ENCODE measurements around the gene GFAP.

DNA sequence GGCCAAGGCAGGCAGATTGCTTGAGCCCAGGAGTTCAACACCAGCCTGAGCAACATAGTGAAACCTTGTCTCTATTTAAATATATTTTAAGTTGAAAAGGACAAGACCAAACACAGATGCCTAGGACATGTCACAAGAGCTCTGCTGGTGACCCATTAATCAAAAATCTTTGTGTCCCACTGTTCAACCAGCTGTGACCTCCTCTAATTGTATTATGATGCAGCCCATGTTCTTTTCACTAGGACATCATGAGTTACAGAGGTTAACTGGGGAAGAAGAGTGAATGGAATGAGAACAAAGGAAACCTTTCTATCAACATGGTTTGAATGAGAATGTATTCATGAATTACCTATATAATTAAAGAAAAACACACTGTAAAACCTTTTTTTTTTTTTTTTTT is 23.1 kb downstream of the GFAP start:
- TF ChIP-seq, protein P1, sequence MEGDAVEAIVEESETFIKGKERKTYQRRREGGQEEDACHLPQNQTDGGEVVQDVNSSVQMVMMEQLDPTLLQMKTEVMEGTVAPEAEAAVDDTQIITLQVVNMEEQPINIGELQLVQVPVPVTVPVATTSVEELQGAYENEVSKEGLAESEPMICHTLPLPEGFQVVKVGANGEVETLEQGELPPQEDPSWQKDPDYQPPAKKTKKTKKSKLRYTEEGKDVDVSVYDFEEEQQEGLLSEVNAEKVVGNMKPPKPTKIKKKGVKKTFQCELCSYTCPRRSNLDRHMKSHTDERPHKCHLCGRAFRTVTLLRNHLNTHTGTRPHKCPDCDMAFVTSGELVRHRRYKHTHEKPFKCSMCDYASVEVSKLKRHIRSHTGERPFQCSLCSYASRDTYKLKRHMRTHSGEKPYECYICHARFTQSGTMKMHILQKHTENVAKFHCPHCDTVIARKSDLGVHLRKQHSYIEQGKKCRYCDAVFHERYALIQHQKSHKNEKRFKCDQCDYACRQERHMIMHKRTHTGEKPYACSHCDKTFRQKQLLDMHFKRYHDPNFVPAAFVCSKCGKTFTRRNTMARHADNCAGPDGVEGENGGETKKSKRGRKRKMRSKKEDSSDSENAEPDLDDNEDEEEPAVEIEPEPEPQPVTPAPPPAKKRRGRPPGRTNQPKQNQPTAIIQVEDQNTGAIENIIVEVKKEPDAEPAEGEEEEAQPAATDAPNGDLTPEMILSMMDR (IDR thresholded peaks at IDR 0.05; ENCODE audit: insufficient read depth, low read length, poor library complexity, severe bottlenecking), result no peak
- TF ChIP-seq EZH2phosphoT487 (conservative IDR thresholded peaks at IDR 0.05; ENCODE audit: low read length), result no peak
